HL-60 (cell line): Measurements from ENCODE around the gene IL17A.

Source experiments
- CTCF ChIP-seq: IDR thresholded peaks from one replicate; pipeline ENCODE4 v1.5.1; 2011; ENCODE audit warnings: low read length, control low read depth, inconsistent platforms; ENCODE audit not compliant: insufficient read depth
- GABPA ChIP-seq: IDR thresholded peaks from 2 replicates; pipeline ENCODE4 v1.6.1; 2012; ENCODE audit warnings: low read depth
- POLR2AphosphoS5 ChIP-seq: IDR thresholded peaks from 2 replicates; pipeline ENCODE4 v1.6.1; 2012; ENCODE audit warnings: low read depth
- REST ChIP-seq: IDR thresholded peaks from 2 replicates; pipeline ENCODE4 v1.6.1; 2012; ENCODE audit warnings: low read depth; ENCODE audit not compliant: insufficient replicate concordance

- TF ChIP-seq GABPA, result no peak
- no peak for TF ChIP-seq CTCF
- no peak for TF ChIP-seq REST
- no peak for TF ChIP-seq POLR2AphosphoS5
Measured at GRCh38 chr6:52141596-52141995, 44.6 kb upstream of the IL17A start.
